GM10847 (cell line): ENCODE results near the gene UBALD2.
A peak's percentile ranks its signal among the peaks of the same experiment; 100 is the strongest.

ENCODE experiments used
- POLR2A ChIP-seq: IDR thresholded peaks from 2 replicates; pipeline ENCODE4 v1.6.1; 2011; ENCODE audit not compliant: insufficient read length; ENCODE audit errors: extremely low read depth

UBALD2 gene

GRCh38 chr17:76264755-76265623, at the start of gene UBALD2:
TSS of gene UBALD2 (plus strand) at chr17:76265348. CDS start at chr17:76265506, 158 bp downstream.
- TF ChIP-seq POLR2A: peak; percentile 95

- no peak for TF ChIP-seq POLR2A
These were observed 48.1 kb upstream of the UBALD2 start for GRCh38 chr17:76217081-76217480.

DNA sequence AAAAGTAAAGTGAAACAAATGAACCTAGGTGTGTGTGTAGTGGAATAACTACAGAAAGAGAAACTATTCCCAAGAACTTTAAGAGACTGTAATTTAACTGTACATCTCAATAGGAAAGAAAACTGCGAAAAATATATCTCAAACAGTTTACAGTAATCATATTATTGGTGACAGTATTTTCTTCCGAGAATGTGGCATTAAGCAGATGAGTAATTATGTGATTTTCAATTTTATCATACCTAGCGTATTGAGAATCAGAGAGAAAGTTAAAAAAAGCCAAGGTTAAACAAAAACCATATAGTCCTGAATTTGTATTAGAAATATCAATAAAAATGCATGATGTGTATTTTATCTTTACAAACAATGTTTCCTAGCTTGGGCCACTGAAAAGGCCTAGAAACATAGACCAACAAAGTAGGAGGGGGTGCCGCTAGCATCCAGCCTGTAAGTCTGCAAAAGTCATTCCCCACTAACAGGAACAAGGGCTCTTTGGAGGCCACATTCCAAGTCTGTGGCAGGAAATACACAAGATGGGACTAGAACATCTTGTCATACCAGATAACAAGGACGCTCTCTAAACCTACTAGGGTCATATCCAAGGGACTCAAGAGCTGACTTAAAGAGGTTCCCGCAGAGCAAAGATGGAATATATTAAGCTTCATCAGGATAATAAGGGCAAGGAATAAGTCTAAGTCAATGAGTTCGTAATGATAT, 45.3 kb upstream of the UBALD2 start:
- no peak for TF ChIP-seq POLR2A

- TF ChIP-seq POLR2A: no peak
These were observed 41.3 kb upstream of the UBALD2 start for GRCh38 chr17:76223802-76224201.

GRCh38 chr17:76232342-76232741, 32.8 kb upstream of the UBALD2 start:
- TF ChIP-seq POLR2A: no peak

DNA sequence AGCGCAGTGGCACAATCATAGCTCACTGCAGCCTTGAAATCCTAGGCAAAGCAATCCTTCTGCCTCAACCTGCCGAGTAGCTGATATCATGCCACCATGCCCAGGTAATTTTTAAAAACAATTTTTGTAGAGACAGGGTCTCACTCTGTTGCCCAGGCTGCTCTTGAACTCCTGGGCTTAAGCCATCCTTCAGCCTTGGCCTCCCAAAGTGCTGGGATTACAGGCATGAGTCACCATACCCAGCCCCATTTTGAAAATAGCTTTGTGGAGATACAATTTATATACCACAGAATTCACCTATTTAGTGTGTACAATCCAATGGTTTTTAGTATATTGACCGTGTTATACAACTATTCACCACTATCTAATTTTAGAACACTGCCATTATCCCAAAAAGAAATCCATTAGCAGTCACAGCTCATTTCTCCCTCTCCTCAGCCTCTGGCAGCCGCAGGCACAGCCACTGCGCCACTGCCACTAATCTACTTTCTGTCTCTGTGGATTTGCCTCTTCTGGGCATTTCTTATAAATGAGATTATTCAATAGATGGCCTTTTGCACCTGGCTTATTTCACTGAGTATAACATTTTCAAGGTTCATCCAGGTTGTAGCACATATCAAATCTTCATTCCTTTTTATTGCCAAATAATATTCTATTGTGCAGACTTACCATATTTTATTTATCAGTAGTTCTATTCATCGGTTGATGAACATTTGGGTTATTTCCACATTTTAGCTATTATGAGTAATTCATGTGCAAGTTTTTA, 31.4 kb upstream of the UBALD2 start:
- no peak for TF ChIP-seq POLR2A

DNA sequence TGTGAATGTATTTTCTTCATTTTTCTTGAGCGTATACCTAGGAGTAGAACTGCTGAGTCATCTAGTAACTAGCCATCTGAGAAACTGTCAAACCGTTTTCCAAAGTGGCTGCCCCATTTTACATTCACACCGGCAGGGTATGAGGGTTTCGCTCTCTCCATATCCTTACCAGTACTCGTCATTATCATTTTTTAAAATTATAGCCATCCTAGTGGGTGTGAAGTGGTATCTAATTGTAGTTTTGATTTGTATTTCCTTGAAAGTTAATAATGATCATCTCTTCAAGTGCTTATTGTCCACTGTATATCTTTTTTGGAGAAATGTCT, 30.8 kb upstream of the UBALD2 start:
- TF ChIP-seq POLR2A: no peak

DNA sequence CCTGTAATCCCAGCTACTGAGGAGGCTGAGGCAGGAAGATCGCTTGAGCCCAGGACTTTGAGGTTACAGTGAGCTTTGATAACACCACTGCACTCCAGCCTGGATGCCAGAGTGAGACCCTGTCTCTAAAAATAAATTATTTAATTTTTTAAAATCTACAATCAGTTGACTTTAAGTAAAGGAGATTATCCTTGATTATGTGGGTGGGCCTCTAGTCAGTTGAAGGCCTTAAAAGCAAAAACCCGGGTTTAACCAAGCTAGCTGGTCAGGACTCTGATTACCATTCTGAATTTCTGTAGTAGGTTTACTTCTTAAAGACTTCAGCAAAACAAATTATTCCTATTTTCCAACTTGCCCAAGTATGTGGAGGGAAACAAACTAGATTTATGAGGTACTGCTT, 29.3 kb upstream of the UBALD2 start:
- no peak for TF ChIP-seq POLR2A

- TF ChIP-seq POLR2A: no peak
These were observed 28.5 kb upstream of the UBALD2 start for GRCh38 chr17:76236603-76237002.

DNA sequence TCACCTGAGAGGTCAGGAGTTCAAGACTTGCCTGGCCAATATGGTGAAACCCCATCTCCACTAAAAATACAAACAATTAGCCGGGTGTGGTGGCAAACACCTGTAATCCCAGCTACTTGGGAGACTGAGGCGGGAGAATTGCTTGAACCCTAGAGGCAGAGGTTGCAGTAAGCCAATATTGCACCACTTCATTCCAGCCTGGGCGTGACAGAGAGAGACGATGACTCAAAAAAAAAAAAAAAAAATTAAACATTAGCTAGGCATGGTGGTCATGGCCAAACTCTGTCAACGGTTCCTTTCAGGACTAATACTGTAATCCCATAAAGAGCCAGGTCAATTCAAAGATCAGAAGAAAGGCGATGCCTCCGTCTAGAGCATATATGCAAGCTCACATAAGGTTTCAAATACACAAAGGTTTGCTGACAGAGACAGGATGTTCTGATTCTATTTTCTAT, 27.3 kb upstream of the UBALD2 start:
- TF ChIP-seq POLR2A: no peak

- no peak for TF ChIP-seq POLR2A
These were observed 26.2 kb upstream of the UBALD2 start for GRCh38 chr17:76238847-76239537.

DNA sequence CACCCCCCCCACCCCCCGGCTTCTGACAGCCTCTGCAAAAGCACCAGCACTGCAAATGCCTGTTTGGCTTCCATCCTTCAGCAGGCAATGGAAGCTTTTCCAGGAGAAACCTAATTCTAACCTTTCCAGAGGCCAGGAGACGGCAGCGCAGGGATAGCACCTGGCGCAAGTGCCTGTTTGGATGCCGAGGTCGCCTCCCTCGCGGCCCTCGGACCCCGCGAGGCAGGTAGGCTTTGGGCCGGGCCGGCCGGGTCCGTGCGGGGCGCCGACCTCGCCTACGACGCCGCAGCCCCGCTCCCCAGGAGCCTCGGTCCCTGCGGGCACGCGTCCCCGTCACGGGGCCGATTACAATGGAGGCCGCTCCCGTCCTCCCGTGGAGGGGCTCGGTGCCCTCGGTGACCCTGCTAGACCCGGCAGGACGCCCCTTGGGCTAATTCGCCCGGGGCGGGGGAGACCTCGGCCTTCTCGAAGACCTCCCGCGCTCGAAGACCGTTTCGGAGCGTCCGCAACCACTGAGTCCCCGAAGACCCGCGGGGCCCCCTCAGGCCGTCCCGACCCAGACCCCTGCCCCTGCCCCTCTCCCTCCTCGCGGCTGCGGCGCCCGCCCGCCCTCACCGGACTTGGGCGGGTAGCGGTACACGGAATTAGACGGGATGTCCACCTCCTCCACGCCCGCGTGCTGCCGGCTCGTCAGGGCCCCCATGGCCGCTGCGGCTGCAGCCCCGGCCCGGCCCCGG, 25.4 kb upstream of the UBALD2 start:
- no peak for TF ChIP-seq POLR2A

- no peak for TF ChIP-seq POLR2A
These were observed 24.5 kb upstream of the UBALD2 start, which contains the start of gene RNF157 for GRCh38 chr17:76240461-76241203. TSS of gene RNF157 (minus strand) at chr17:76240493. CDS start at chr17:76240240, 253 bp downstream.

GRCh38 chr17:76241204-76241538, 24.0 kb upstream of the UBALD2 start:
- no peak for TF ChIP-seq POLR2A
